Fibroblast of skin of left biceps (primary cell): Measurements from ENCODE around the gene AK9.
"Not testable (repeated sequence)": the region's sequence is repeated elsewhere in the genome, so short reads cannot be mapped to it uniquely, and the experiment has no call there.

ENCODE experiments used
- DNase-seq, 2 experiments: peaks; one replicate each; pipeline ENCODE4 v3.0.0-alpha.2; 2013; ENCODE audit warnings: low read depth in 2 of 2

AK9 gene

DNA sequence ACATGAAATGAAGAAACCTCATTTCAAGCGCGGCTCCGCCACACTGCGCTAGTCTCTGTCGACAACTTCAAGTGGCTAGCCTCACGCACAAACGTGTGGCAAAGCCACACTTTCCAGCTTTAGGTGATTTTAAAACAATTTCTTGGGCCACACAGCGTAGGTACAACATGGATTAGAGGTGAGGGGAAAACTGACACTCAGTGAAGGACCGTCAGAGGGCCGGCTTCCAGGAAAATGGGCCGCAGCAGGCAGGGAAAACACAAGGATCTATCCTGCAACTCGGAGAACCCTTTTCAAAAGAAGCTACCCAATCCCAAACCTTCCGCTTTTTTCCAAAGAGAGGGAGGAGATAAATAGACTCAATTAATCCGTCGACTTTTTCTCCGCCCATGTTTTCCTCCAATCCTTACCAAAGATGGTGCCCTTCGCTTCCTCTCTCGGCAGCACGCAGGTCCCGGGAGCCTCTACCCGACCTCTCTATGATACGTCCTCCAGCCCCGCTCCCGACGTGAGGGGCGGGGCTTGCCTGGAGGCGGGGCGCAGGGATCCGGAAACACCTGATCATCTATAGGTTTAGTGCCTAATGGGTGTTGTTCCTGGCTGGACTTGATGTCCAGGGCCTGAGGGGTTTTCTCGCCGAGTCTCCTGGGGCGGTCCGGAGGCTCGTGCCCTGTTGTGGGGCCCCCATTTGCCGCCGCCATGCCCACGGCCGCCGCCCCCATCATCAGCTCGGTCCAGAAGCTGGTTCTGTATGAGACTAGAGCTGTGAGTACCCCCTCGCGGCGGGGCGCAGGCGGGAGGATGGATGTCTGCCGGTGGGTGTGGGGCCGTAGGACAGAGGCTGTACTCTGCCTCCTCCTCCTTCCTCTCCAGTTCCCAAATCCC lies at the start of gene AK9, which contains the start of gene FIG4:
Gene AK9 (minus strand): TSS at position 466 of the 885 bp plus-strand sequence. CDS start 15,457 bp downstream, outside the sequence.
Gene FIG4 (plus strand): TSS at position 560 of the 885 bp plus-strand sequence. CDS start 140 bp downstream, at position 700.
- peak; percentile 71 to 74 for DNase-seq

DNA sequence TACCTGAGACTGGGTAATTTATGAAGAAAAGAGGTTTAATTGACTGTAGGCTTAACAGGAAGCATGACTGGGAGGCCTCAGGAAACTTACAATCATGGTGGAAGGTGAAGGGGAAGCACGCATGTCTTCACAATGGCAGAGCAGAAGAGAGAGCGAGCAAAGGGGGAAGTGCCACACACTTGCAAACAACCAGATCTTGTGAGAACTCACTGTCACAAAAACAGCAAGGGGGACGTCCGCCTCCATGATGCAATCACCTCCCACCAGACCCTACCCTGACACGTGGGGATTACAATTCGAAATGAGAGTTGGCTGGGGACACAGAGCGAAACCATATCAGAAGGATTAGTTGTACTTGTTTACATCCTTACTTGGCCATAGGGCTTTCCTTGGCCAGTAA lies 49.8 kb upstream of the AK9 start:
- DNase-seq: no peak

DNA sequence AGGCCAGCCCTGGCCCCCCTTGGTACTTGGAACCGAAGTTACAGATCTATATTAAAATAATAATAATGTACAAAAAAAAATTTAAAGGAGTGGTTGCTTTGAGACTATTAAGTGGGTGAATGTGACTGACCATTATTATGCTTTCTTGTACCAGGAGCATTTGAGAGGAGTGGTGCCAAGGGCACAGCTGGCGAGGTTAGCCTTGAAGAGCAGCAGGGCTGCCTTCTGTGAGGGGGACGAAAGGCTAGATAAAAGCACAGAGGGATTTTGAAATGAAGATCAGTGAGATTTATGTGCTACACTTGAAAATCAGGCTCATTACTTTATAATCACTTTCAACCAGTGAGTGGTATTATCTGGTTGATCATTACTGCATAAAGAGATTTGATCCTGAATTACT lies 48.7 kb upstream of the AK9 start:
- DNase-seq: no peak

DNA sequence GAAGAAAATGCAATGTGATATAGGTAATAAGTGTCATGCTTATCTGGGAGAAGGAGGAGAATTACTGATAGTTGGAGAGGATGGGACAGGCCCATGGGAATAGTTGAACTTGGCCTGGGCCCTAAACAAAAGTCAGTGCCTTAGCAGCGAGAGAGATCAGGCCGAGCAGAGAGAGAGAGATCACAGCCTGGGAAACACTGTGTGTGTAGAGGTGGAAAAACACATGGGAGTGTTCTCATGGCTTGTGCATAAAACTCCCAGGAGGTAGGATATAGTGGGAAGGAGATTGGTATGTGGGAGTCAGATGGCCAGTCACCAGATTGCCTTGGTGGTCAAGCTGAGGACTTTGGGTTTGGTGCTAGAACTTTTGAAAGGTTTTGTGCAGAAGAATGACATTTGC lies 47.7 kb upstream of the AK9 start:
- DNase-seq: no peak

DNA sequence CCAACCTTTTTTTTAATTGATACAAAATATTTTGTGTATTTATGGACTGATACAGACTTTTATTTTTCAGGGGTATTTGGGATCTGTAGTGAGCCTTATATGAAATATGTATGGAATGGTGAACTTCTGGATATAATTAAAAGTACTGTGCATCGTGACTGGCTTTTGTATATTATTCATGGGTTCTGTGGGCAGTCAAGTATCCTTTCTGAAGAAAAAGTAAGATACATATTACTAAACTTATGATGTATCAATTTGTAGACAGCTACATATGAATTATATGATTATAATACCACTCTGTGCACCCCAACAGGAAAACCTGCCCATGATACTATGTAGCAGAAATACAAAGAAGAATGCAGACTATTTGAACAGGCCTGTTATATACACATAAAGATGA lies 47.3 kb upstream of the AK9 start:
- peak; percentile 58 for DNase-seq

DNA sequence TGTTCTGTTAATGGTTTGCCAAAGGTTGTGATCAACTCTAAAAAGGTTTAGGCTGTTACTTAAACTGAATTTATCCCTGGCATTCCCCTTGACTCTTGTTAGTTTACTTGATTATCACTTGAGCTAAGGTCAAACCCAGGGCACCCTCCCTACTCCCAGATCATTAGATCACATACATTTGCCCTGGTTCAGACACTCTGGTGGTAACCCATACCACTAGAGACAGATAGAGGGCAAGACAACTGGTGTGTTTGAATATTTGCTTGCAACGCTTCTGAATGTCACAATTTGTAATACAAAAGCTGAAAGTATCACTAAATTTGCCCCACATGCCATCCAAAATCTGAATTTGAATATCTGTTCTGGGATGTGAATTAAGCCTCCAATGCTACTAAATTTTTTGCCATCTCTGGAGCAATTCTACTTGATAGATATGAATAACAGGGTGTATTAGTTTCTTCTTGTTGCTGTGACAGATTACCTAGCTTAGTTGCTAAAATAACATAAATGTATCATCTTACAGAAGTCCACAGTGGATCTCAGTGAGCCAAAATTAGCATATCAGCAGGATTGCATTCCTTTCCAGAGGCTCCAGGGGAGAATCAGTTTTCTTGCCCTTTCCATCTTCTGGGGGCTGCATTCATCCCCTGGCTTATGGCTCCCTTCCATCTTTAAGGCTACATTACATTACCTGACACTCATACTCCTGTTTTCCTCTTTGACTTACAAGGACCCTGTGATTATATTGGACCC lies 45.4 kb upstream of the AK9 start:
- no peak for DNase-seq

DNA sequence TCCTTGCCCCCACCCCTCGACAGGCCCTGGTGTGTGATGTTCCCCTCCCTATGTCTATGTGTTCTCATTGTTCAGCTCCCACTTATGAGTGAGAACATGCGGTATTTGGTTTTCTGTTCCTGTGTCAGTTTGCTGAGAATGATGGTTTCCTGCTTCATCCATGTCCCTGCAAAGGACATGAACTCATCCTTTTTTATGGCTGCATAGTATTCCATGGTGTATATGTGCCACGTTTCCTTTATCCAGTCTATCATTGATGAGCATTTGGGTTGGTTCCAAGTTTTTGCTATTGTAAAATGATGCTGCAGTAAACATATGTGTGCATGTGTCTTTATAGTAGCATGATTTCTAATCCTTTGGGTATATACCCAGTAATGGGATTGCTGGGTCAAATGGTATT lies 34.2 kb upstream of the AK9 start:
- not testable (repeated sequence) for DNase-seq

DNA sequence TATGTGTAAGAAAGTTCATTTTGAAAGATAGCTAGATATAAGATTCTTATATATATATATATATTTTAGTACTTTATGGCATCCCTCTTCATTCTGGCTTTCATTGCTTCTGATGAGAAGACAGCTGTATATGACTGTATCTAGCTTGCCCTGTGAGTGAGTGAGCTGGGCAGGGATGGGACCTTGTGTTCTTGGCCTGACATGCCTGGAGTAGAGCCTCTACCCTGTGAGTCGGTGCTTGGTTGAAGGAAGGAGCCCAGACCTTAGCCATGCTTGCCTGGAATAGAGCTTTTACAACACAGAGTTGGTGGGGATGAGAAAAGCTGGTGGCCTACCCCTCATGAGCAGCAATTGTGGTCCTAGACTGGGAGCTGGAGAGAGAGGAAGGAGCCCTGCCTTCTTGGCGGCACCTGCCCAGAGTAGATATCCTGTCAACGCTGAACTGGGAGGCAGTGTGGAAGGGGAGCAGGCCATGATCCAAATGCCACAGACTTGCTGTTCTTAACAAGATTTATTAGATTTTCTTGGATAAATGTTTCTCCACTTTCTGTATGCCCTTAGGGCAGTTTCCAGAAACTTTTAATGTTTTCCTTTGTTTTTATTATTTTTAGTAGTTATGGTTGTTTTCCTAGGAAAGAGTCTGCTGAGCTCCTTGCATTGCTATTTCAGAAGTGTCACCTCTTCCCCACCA lies 31.7 kb upstream of the AK9 start:
- no peak for DNase-seq

DNA sequence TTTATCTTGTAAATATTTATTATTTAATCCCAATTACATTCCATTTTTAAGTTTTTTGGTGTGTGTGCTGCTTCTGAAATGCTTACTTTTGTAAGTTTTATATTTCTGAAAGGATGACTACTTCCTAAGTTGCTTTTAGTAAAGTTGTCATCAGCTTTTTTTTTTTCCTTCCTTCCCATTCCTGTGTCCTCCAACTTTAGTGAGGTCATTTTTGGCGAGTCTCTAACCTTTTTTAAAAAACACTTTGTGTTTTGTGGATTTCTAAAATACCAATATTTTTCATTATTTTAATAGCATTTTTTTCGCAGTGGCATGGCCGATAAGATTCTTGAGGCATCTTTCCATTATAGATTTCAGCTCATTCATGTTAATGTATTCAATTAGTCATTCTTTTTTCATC lies 31.0 kb upstream of the AK9 start:
- no peak for DNase-seq

DNA sequence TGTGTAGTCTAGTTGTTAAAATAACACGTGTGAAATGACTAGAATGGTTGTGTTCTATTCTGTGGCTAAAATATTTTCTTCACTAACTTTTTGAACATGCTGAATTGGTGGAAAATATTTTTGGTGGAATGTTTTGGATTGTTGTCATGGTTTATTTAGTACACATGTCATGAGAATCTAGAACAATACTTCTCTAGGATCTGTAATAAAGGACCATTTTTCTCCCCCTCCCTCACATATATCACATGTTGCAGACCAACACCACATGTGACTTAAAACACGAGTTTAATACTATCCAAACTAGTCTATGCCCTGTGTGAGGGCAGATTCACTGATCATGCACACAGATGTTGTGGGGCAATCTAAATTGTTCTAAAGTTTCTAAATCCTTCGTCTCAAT lies 29.3 kb upstream of the AK9 start:
- no peak for DNase-seq

DNA sequence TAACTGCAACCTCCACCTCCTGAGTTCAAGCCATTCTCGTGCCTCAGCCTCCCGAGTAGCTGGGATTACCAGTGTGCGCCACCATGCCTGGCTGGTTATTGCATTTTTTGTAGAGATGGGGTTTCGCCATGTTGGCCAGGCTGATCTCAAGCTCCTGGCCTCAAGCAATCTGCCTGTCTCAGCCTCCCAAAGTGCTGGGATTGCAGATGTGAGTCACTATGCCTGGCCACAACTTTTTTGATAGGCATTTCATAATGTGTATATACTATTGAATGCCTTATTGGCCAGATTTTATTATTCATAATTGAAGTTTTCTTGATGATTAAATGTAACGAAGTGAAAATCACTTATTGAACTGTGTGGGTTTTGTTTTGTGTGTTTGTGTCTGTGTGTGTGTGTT lies 28.0 kb upstream of the AK9 start:
- no peak for DNase-seq

DNA sequence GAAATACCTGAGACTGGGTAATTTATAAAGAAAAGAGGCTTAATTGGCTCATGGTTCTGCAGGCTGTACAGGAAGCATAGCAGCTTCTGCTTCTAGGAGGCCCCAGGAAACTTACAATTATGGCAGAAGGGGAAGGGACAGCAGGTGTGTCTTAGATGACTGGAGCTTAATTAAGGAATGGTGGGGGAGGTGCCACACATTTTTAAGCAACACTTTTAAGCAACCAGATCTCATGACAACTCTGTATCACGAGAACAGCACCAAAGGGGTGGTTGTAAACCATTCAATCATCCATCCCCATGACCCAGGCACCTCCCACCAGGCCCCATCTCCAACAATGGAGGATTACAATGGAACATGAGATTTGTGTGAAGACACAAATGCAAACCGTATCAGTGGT lies 27.0 kb upstream of the AK9 start:
- DNase-seq: no peak

DNA sequence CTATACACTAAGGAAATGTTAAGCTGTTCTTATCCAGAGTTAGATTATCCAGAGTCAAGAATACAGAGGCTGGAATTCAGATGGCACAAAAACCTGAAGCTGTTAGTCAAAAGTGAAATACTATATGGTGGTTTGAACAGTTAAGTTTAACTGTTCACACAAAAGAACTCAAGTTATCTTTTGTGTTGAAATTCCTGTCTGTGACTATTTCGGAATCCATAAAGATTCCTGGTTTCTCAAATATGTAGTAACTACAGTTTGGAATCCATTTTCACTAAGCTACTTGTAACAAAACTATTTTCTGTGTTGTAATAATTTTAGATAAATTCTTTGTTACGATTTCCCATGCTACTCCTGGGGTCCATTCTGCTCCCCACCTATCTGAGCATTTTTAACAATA lies 24.6 kb upstream of the AK9 start:
- peak in 1 of 2 experiments; percentile 15 for DNase-seq

DNA sequence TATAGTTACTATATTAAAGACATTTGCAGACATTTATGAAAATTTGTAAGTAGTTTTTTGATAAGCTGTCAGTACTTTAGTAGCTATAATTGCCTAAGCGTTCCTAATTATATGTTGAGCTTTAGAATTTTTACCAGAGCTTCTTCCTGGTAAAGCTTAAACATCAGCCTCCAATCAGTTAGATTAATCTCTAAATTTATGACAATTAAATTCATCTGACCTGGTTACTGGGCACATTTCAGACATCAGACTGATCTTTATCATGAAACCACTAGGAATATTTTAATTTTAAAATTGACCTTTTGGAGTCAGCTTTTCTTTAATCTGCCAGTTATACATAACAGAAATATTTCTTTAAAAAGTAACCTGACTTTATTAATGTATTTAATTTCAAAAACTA lies 23.6 kb upstream of the AK9 start:
- no peak for DNase-seq

DNA sequence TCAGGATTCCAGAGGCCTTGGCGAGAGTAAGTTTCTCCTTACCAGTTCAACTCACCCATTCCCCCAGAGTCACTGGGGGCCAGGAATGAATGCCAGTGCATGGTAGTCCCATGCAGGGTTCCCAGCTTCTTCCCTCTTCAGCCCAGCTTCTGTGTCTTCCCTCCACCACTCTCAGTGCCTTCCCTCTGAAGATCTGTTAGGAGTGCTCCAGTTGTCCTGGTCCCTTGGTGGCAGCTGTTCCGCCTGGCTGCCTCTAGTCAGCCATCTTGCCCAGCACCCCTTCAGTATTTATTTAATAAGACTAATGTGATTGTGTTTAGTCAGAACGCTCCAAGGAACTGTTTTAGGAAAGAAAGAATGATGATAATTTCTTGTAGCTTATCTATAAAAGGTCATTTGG lies 23.2 kb upstream of the AK9 start:
- no peak for DNase-seq

DNA sequence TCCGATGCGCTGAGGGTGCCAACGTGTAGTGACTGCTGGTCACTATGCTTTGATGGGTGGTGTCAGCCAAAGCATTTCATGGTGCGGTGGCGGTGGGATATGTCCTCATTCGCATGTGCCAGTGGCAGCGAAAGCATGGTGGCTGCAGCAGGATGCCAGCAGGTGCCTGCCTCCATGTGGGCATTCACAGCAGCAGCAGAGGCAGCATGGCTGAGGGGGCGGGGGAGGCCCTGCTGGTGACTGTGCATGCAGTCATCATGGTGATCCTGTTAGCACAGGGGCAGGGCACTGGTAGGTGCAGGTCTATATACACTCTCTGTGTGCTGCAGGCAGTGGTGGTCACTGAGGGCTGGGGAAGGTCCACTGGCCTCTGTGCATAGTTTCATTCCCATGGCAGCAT lies 22.1 kb upstream of the AK9 start:
- no peak for DNase-seq

DNA sequence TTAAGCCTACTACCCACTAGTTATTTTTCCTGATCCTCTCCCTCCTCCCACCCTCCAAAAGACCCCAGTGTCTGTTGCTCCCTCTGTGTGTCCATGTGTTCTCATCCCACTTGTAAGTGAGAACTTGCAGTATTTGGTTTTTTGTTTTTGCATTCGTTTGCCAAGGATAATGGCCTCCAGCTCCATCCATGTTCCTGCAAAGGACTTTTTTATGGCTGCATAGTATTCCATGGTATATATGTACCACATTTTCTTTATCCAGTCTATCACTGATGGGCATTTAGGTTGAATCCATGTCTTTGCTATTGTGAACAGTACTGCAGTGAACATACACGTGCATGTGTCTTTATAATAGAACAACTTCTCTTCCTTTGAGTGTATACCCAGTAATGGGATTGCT lies 17.1 kb upstream of the AK9 start:
- DNase-seq: not testable (repeated sequence)

DNA sequence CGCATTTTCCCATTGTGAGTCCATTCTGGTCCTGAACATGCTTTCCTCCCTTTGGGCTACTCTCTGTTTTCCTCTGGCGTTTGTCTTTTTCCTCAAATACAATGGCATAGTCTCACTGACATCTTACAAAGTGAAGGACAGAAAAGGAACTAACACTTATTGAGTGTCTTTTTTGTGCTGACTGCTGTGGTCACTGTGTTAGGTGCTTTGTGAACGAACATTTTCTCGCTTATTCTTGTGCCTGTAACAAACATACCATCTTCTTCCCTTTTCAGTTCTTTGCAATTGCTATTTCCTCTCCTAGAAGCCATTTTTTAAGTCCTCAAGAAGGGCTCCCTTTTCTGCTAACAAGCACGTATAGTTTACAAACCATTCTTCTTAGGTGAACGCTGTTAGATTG lies 15.5 kb upstream of the AK9 start:
- DNase-seq: no peak

DNA sequence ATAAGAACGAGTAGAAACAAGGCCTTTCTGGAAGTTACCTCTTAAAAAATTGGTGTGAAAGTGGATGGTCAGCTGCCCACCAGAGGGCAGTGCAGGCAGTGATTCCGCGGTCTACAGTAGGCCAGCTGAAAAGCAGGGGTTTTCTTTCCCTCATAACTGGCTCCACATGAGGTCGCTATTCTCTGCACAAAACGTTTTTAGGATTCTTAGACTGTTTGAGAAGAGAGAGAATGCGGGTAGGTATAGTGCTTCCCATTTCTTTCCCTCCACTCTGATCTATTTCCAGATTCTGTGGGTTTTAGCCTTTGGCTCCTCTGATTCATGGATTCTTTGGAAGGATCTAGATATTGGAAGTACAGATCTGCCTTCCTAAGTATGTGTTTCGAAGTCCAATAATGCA lies 14.3 kb upstream of the AK9 start:
- peak; percentile 67 to 70 for DNase-seq

DNA sequence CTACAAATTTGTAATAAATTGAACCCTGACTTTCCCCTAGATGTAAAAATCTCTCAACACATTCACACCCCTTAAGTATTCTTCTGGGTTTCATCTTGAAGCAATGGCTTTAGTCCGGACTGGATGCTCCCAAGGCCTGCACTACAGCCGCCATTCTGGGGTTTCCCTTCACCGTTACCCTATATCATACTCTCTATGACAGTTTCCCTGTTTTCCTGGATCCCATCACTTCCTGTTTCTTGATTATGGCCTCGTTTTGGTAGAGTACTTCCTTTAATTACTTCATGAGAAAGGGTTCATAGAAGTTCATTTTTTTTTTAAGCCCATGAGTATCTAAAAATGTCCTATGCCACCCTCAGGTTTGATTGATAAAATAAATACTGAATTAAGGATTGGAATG lies 11.8 kb upstream of the AK9 start:
- no peak for DNase-seq

DNA sequence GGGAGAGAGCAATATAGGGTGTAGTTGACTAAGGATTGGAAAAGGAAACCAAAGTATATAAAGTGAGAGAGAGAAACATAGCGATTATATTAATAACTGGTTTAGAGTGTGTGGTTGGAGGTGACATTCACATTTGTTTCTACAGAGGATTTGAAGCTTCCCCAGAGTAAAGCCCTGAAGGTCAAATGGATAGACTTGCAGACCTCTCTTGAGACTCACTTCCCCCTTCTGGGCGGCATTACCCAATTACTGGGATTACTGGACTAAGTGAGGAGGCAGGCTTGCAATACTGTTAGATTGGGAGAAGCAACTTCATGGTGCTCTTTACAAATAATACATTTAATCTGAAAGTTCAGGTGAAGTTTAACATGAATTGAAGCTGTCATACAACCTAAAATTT lies 10.8 kb upstream of the AK9 start:
- DNase-seq: no peak

DNA sequence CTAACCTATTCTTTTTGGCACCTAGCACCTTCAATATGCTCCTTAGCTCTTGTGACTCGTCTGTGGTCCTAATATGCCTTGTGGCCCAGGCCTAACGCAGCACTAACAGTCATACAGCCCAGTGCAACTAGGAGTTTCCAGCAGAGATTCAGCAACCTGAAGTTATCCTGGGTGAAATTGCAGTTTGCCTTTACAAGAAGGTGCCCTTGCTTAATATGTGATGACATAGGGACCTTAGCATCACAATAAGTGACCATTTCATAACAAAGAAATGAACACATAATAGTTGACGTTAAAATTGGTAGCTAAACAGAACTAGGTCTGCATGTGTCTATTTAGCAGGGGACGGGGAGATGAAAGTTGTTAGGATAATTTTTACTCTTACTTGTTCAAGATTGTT lies 10.2 kb upstream of the AK9 start:
- DNase-seq: no peak
